Measurements from ENCODE around the gene FBXW10.
A peak's percentile ranks its signal among the peaks of the same experiment; 100 is the strongest.
"Not testable (repeated sequence)": the region's sequence is repeated elsewhere in the genome, so short reads cannot be mapped to it uniquely, and the experiment has no call there.

The FBXW10 gene

GRCh38 chr17:18755969-18756368, 12.1 kb downstream of the FBXW10 start:
- not testable (repeated sequence) for DNase-seq

- DNase-seq, result not testable (repeated sequence)
Observed at GRCh38 chr17:18757368-18758044, 13.7 kb downstream of the FBXW10 start.

GRCh38 chr17:18758344-18758743, 14.5 kb downstream of the FBXW10 start:
- DNase-seq, result not testable (repeated sequence)

- not testable (repeated sequence) for DNase-seq
Observed at GRCh38 chr17:18760221-18760620, 16.4 kb downstream of the FBXW10 start.

GRCh38 chr17:18770572-18770971, 26.7 kb downstream of the FBXW10 start:
- DNase-seq, result not testable (repeated sequence)

GRCh38 chr17:18771066-18771465, 27.2 kb downstream of the FBXW10 start:
- not testable (repeated sequence) for DNase-seq

- no peak for DNase-seq
Observed at GRCh38 chr17:18772471-18772870, 28.6 kb downstream of the FBXW10 start.

- peak; percentile 88 for DNase-seq
Observed at GRCh38 chr17:18780991-18781718, 37.3 kb downstream of the FBXW10 start, which contains the start of gene TVP23B. TSS of gene TVP23B (plus strand) at chr17:18781183. CDS start at chr17:18781294, 111 bp downstream.

GRCh38 chr17:18781805-18782204, 38.0 kb downstream of the FBXW10 start:
- not testable (repeated sequence) for DNase-seq

GRCh38 chr17:18785933-18786332, 42.1 kb downstream of the FBXW10 start:
- DNase-seq, result not testable (repeated sequence)

- DNase-seq, result not testable (repeated sequence)
Observed at GRCh38 chr17:18786890-18787289, 43.0 kb downstream of the FBXW10 start.

GRCh38 chr17:18791402-18791801, 47.5 kb downstream of the FBXW10 start:
- DNase-seq, result not testable (repeated sequence)

- DNase-seq, result not testable (repeated sequence)
Observed at GRCh38 chr17:18794841-18795240, 51.0 kb downstream of the FBXW10 start.

- not testable (repeated sequence) for DNase-seq
Observed at GRCh38 chr17:18796887-18797286, 53.0 kb downstream of the FBXW10 start.

- DNase-seq, result not testable (repeated sequence)
Observed at GRCh38 chr17:18803458-18804245, 59.8 kb downstream of the FBXW10 start.

- not testable (repeated sequence) for DNase-seq
Observed at GRCh38 chr17:18815924-18816323, 72.1 kb downstream of the FBXW10 start.

- peak; percentile 41 for DNase-seq
Observed at GRCh38 chr17:18816489-18817371, 72.9 kb downstream of the FBXW10 start.

- not testable (repeated sequence) for DNase-seq
Observed at GRCh38 chr17:18821430-18821829, 77.6 kb downstream of the FBXW10 start.

GRCh38 chr17:18827613-18828012, 83.8 kb downstream of the FBXW10 start:
- not testable (repeated sequence) for DNase-seq

All from effector CD4-positive, alpha-beta T cell (primary cell).